GM23338 (cell line): Measurements from ENCODE around the gene CIC.

Experiments used
- CREB1 ChIP-seq: fragments of 250-450 bp; sonication (Bioruptor Pico); IDR thresholded peaks from 2 replicates; pipeline ENCODE4 v1.5.0; 2020; ENCODE audit warnings: low read depth, mild to moderate bottlenecking, moderate library complexity
- EZH2 ChIP-seq: fragments of 200-600 bp; sonication (generic); IDR thresholded peaks from one replicate; pipeline ENCODE4 v1.8.0; 2017; ENCODE audit warnings: antibody characterized with exemption, mild to moderate bottlenecking, low read depth; ENCODE audit not compliant: unreplicated experiment
- POLR2AphosphoS5 ChIP-seq: IDR thresholded peaks from 2 replicates; pipeline ENCODE4 v1.6.1; 2016; ENCODE audit warnings: antibody characterized with exemption, low read depth
- TF ChIP-seq, protein P1 (sequence below), 2 experiments: fragments of 200-600 bp in 1 of 2; sonication (generic) in 1 of 2; conservative IDR thresholded peaks; 2 replicates each; pipeline versions ENCODE4 v1.5.1 to v1.6.1; 2016 to 2017; ENCODE audit warnings: antibody characterized with exemption in 2 of 2, low read depth in 2 of 2, mild to moderate bottlenecking in 2 of 2, moderate library complexity in 1 of 2
- TF ChIP-seq, protein P2 (sequence below): fragments of 250-450 bp; sonication (Bioruptor Pico); IDR thresholded peaks from 2 replicates; pipeline ENCODE4 v1.5.0; 2020; ENCODE audit warnings: mild to moderate bottlenecking, moderate library complexity

DNA sequence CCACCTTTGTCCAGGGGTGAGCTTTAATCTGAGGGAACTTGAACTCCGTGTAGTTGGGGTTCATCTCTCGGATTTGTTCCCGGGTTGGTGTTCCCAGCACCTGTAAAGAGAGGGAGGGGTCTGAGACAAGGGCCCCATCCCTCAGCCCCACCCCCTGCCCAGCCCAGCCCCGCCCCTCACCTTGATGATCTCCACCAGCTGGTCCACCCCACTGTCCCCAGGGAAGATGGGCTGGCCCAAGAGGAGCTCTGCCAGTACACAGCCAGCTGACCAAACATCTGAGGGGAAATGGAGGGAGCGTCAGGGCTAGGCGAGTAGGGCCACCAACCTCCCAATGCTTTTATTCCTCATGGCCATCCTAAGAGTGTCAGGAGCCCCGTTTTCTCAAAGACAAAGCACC lies 35.9 kb upstream of the CIC start:
- TF ChIP-seq, protein P1, sequence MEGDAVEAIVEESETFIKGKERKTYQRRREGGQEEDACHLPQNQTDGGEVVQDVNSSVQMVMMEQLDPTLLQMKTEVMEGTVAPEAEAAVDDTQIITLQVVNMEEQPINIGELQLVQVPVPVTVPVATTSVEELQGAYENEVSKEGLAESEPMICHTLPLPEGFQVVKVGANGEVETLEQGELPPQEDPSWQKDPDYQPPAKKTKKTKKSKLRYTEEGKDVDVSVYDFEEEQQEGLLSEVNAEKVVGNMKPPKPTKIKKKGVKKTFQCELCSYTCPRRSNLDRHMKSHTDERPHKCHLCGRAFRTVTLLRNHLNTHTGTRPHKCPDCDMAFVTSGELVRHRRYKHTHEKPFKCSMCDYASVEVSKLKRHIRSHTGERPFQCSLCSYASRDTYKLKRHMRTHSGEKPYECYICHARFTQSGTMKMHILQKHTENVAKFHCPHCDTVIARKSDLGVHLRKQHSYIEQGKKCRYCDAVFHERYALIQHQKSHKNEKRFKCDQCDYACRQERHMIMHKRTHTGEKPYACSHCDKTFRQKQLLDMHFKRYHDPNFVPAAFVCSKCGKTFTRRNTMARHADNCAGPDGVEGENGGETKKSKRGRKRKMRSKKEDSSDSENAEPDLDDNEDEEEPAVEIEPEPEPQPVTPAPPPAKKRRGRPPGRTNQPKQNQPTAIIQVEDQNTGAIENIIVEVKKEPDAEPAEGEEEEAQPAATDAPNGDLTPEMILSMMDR (conservative IDR thresholded peaks at IDR 0.05; ENCODE audit: low read depth in 2 of 2) = no peak
- TF ChIP-seq, protein P2, sequence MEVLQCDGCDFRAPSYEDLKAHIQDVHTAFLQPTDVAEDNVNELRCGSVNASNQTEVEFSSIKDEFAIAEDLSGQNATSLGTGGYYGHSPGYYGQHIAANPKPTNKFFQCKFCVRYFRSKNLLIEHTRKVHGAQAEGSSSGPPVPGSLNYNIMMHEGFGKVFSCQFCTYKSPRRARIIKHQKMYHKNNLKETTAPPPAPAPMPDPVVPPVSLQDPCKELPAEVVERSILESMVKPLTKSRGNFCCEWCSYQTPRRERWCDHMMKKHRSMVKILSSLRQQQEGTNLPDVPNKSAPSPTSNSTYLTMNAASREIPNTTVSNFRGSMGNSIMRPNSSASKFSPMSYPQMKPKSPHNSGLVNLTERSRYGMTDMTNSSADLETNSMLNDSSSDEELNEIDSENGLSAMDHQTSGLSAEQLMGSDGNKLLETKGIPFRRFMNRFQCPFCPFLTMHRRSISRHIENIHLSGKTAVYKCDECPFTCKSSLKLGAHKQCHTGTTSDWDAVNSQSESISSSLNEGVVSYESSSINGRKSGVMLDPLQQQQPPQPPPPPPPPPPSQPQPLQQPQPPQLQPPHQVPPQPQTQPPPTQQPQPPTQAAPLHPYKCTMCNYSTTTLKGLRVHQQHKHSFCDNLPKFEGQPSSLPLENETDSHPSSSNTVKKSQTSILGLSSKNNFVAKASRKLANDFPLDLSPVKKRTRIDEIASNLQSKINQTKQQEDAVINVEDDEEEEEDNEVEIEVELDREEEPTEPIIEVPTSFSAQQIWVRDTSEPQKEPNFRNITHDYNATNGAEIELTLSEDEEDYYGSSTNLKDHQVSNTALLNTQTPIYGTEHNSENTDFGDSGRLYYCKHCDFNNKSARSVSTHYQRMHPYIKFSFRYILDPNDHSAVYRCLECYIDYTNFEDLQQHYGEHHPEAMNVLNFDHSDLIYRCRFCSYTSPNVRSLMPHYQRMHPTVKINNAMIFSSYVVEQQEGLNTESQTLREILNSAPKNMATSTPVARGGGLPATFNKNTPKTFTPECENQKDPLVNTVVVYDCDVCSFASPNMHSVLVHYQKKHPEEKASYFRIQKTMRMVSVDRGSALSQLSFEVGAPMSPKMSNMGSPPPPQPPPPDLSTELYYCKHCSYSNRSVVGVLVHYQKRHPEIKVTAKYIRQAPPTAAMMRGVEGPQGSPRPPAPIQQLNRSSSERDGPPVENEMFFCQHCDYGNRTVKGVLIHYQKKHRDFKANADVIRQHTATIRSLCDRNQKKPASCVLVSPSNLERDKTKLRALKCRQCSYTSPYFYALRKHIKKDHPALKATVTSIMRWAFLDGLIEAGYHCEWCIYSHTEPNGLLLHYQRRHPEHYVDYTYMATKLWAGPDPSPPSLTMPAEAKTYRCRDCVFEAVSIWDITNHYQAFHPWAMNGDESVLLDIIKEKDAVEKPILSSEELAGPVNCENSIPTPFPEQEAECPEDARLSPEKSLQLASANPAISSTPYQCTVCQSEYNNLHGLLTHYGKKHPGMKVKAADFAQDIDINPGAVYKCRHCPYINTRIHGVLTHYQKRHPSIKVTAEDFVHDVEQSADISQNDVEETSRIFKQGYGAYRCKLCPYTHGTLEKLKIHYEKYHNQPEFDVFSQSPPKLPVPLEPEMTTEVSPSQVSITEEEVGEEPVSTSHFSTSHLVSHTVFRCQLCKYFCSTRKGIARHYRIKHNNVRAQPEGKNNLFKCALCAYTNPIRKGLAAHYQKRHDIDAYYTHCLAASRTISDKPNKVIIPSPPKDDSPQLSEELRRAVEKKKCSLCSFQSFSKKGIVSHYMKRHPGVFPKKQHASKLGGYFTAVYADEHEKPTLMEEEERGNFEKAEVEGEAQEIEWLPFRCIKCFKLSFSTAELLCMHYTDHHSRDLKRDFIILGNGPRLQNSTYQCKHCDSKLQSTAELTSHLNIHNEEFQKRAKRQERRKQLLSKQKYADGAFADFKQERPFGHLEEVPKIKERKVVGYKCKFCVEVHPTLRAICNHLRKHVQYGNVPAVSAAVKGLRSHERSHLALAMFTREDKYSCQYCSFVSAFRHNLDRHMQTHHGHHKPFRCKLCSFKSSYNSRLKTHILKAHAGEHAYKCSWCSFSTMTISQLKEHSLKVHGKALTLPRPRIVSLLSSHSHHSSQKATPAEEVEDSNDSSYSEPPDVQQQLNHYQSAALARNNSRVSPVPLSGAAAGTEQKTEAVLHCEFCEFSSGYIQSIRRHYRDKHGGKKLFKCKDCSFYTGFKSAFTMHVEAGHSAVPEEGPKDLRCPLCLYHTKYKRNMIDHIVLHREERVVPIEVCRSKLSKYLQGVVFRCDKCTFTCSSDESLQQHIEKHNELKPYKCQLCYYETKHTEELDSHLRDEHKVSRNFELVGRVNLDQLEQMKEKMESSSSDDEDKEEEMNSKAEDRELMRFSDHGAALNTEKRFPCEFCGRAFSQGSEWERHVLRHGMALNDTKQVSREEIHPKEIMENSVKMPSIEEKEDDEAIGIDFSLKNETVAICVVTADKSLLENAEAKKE (CRISPR knock-in tag) = no peak
- no peak for TF ChIP-seq CREB1 (CRISPR knock-in tag)
- TF ChIP-seq EZH2 = no peak
- TF ChIP-seq POLR2AphosphoS5 = no peak
